Trophoblast cell (in vitro differentiated cells and primary cell): ENCODE data around the gene NDEL1.

Source experiments
- DNase-seq, 2 donors: peaks; one replicate each; pipeline ENCODE4 v3.0.0-alpha.2; 2016
- H2AFZ ChIP-seq: 2 replicates; pipeline ENCODE4 v1.6.1; 2013; ENCODE audit warnings: low read length, moderate library complexity, mild to moderate bottlenecking; ENCODE audit not compliant: insufficient read depth, poor library complexity
- H2AK5ac ChIP-seq: 2 replicates; pipeline ENCODE4 v1.6.1; 2013; ENCODE audit warnings: mild to moderate bottlenecking, low read length
- H2BK120ac ChIP-seq: 2 replicates; pipeline ENCODE4 v1.6.1; 2013; ENCODE audit warnings: low read length, mild to moderate bottlenecking, moderate library complexity; ENCODE audit not compliant: insufficient read depth, poor library complexity
- H2BK12ac ChIP-seq: 2 replicates; pipeline ENCODE4 v1.6.1; 2013; ENCODE audit warnings: mild to moderate bottlenecking, low read length, moderate library complexity
- H2BK5ac ChIP-seq: 2 replicates; pipeline ENCODE4 v1.6.1; 2013; ENCODE audit warnings: low read length, low read depth, moderate library complexity, mild to moderate bottlenecking; ENCODE audit not compliant: poor library complexity
- H3K14ac ChIP-seq: 2 replicates; pipeline ENCODE4 v1.6.1; 2013; ENCODE audit warnings: mild to moderate bottlenecking, low read length
- H3K18ac ChIP-seq: 2 replicates; pipeline ENCODE4 v1.6.1; 2013; ENCODE audit warnings: mild to moderate bottlenecking, low read length
- H3K23ac ChIP-seq: 2 replicates; pipeline ENCODE4 v1.6.1; 2013; ENCODE audit warnings: low read length
- H3K27ac ChIP-seq: 2 replicates; pipeline ENCODE4 v1.5.1; 2013; ENCODE audit warnings: low read depth, mild to moderate bottlenecking, inconsistent platforms, low read length, moderate library complexity
- H3K27me3 ChIP-seq: 2 replicates; pipeline ENCODE4 v1.6.1; 2013; ENCODE audit warnings: inconsistent platforms, mild to moderate bottlenecking, low read length, moderate library complexity; ENCODE audit not compliant: insufficient read depth
- H3K36me3 ChIP-seq, 2 experiments: 1 replicate in 1 of 2; 2 replicates in 1 of 2; pipeline ENCODE4 v1.6.1; 2013; ENCODE audit warnings: low read length in 2 of 2, mild to moderate bottlenecking in 2 of 2, moderate library complexity in 1 of 2; ENCODE audit not compliant: insufficient read depth in 2 of 2, control insufficient read depth in 1 of 2
- H3K4ac ChIP-seq: 2 replicates; pipeline ENCODE4 v1.6.1; 2013; ENCODE audit warnings: low read depth, mild to moderate bottlenecking, low read length, moderate library complexity
- H3K4me1 ChIP-seq, 2 experiments: 1 replicate in 1 of 2; 2 replicates in 1 of 2; pipeline ENCODE4 v1.6.1; 2013; ENCODE audit warnings: low read length in 2 of 2, mild to moderate bottlenecking in 2 of 2, moderate library complexity in 1 of 2; ENCODE audit not compliant: insufficient read depth in 2 of 2, control insufficient read depth in 1 of 2
- H3K4me2 ChIP-seq: 2 replicates; pipeline ENCODE4 v1.6.1; 2013; ENCODE audit warnings: inconsistent platforms, mild to moderate bottlenecking, low read length, moderate library complexity
- H3K4me3 ChIP-seq: 2 replicates; pipeline ENCODE4 v1.5.1; 2013; ENCODE audit warnings: mild to moderate bottlenecking, low read depth, low read length, inconsistent platforms
- H3K79me1 ChIP-seq: one replicate; pipeline ENCODE4 v1.6.1; 2013; ENCODE audit warnings: low read length
- H3K79me2 ChIP-seq: 2 replicates; pipeline ENCODE4 v1.6.1; 2013; ENCODE audit warnings: low read length, mild to moderate bottlenecking; ENCODE audit not compliant: control insufficient read depth, insufficient read depth, poor library complexity
- H3K9ac ChIP-seq: 2 replicates; pipeline ENCODE4 v1.6.1; 2013; ENCODE audit warnings: mild to moderate bottlenecking, low read length
- H3K9me3 ChIP-seq: 2 replicates; pipeline ENCODE4 v1.6.1; 2013; ENCODE audit warnings: low read depth, mild to moderate bottlenecking, control low read depth, inconsistent platforms, low read length; ENCODE audit not compliant: insufficient read depth
- H4K12ac ChIP-seq: 2 replicates; pipeline ENCODE4 v1.6.1; 2013; ENCODE audit warnings: low read depth, mild to moderate bottlenecking, low read length, moderate library complexity
- H4K8ac ChIP-seq: 2 replicates; pipeline ENCODE4 v1.6.1; 2013; ENCODE audit warnings: low read depth, mild to moderate bottlenecking, low read length, moderate library complexity
- H4K91ac ChIP-seq: one replicate; pipeline ENCODE4 v1.6.1; 2013; ENCODE audit warnings: low read depth, mild to moderate bottlenecking, low read length, moderate library complexity
- WGBS: extraction: QIAGEN DNeasy Blood & Tissue Kit; methylation state at CpG from one replicate; pipeline ENCODE4 v1.1.7; 2013; ENCODE audit warnings: missing lambda C conversion rate; ENCODE audit not compliant: insufficient read length, insufficient coverage; ENCODE audit errors: extremely low coverage; 5-methylcytosine and 5-hydroxymethylcytosine counted together

NDEL1 gene

GRCh38 chr17:8421571-8421970 lies 14.1 kb upstream of the NDEL1 start:
- Histone ChIP-seq H3K36me3 (no peaks in the 10 kb centered on the region), H3K4me1 (peaks cover 0 to 3% of the 10 kb centered on the region in 2 experiments), H4K8ac (no peak overlapping the region), H4K91ac (no peak overlapping the region), H3K18ac (no peak overlapping the region), H3K4ac (no peak overlapping the region), H3K4me3 (no peak overlapping the region), H2BK5ac (no peak overlapping the region), H3K9me3 (no peaks in the 10 kb centered on the region), H2AFZ (no peak overlapping the region), H2BK12ac (no peak overlapping the region), H4K12ac (no peak overlapping the region), H3K27ac (no peak overlapping the region), H3K79me1 (no peaks in the 10 kb centered on the region), H3K9ac (no peak overlapping the region), H2AK5ac (no peak overlapping the region), H3K79me2 (no peaks in the 10 kb centered on the region), H2BK120ac (no peak overlapping the region), H3K4me2 (no peak overlapping the region), H3K23ac (no peak overlapping the region), H3K14ac (no peak overlapping the region), H3K27me3 (no peaks in the 10 kb centered on the region)
- no CpG with 5 or more reads among the region's 3 CpGs for WGBS
- no peak for DNase-seq

GRCh38 chr17:8426094-8426720 lies 9.5 kb upstream of the NDEL1 start:
- H3K4me1 ChIP-seq, result no peaks in the 10 kb centered on the region
- H2AK5ac ChIP-seq, result no peak overlapping the region
- H3K36me3 ChIP-seq, result no peaks in the 10 kb centered on the region
- no peak overlapping the region for H3K18ac ChIP-seq
- no peak overlapping the region for H2BK12ac ChIP-seq
- no peak overlapping the region for H4K91ac ChIP-seq
- no peaks in the 10 kb centered on the region for H3K79me1 ChIP-seq
- no peak overlapping the region for H2BK120ac ChIP-seq
- H3K23ac ChIP-seq, result no peak overlapping the region
- no peak overlapping the region for H2BK5ac ChIP-seq
- no peak overlapping the region for H4K8ac ChIP-seq
- DNase-seq, result peak in 1 of 2 donors; percentile 20
- no peak overlapping the region for H4K12ac ChIP-seq
- H3K4me2 ChIP-seq, result no peak overlapping the region
- no peaks in the 10 kb centered on the region for H3K9me3 ChIP-seq
- H3K27ac ChIP-seq, result no peak overlapping the region
- no peaks in the 10 kb centered on the region for H3K79me2 ChIP-seq
- no peaks in the 10 kb centered on the region for H3K27me3 ChIP-seq
- WGBS, result no CpG with 5 or more reads among the region's 6 CpGs
- H3K9ac ChIP-seq, result no peak overlapping the region
- H3K14ac ChIP-seq, result no peak overlapping the region
- H3K4me3 ChIP-seq, result no peak overlapping the region
- H2AFZ ChIP-seq, result no peak overlapping the region
- H3K4ac ChIP-seq, result no peak overlapping the region

GRCh38 chr17:8426802-8427201 lies 8.9 kb upstream of the NDEL1 start:
- no peak overlapping the region for H3K18ac ChIP-seq
- no peaks in the 10 kb centered on the region for H3K79me2 ChIP-seq
- no peak overlapping the region for H2AFZ ChIP-seq
- H2BK12ac ChIP-seq, result no peak overlapping the region
- DNase-seq, result no peak
- no peak overlapping the region for H4K91ac ChIP-seq
- no peak overlapping the region for H3K14ac ChIP-seq
- H3K79me1 ChIP-seq, result no peaks in the 10 kb centered on the region
- no CpG with 5 or more reads among the region's 3 CpGs for WGBS
- H3K9me3 ChIP-seq, result no peaks in the 10 kb centered on the region
- H3K4me2 ChIP-seq, result no peak overlapping the region
- no peak overlapping the region for H4K12ac ChIP-seq
- H2AK5ac ChIP-seq, result no peak overlapping the region
- H3K27me3 ChIP-seq, result no peaks in the 10 kb centered on the region
- no peak overlapping the region for H3K4me3 ChIP-seq
- H3K27ac ChIP-seq, result no peak overlapping the region
- no peak overlapping the region for H4K8ac ChIP-seq
- H2BK120ac ChIP-seq, result no peak overlapping the region
- no peak overlapping the region for H3K23ac ChIP-seq
- H3K36me3 ChIP-seq, result no peaks in the 10 kb centered on the region
- H3K9ac ChIP-seq, result no peak overlapping the region
- no peak overlapping the region for H2BK5ac ChIP-seq
- H3K4me1 ChIP-seq, result no peaks in the 10 kb centered on the region
- no peak overlapping the region for H3K4ac ChIP-seq

- no CpG with 5 or more reads among the region's 7 CpGs for WGBS
- Histone ChIP-seq H2BK5ac (no peak overlapping the region), H3K36me3 (no peaks in the 10 kb centered on the region), H4K12ac (no peak overlapping the region), H2AK5ac (no peak overlapping the region), H2BK12ac (no peak overlapping the region), H3K4me2 (no peak overlapping the region), H3K27ac (no peak overlapping the region), H3K18ac (no peak overlapping the region), H3K4me3 (no peak overlapping the region), H2AFZ (no peak overlapping the region), H3K27me3 (no peaks in the 10 kb centered on the region), H4K8ac (no peak overlapping the region), H4K91ac (no peak overlapping the region), H3K23ac (no peak overlapping the region), H3K9ac (no peak overlapping the region), H3K4ac (no peak overlapping the region), H3K79me1 (peaks cover 4% of the 10 kb centered on the region), H3K4me1 (no peaks in the 10 kb centered on the region), H3K14ac (no peak overlapping the region), H3K79me2 (peaks cover 2% of the 10 kb centered on the region), H3K9me3 (no peaks in the 10 kb centered on the region), H2BK120ac (no peak overlapping the region)
- no peak for DNase-seq
These were observed 4.7 kb upstream of the NDEL1 start for GRCh38 chr17:8430966-8431365.
